WI38 (cell line): ENCODE measurements around the gene GOSR2.

Source experiments
- H3K4me3 ChIP-seq: 2 replicates; pipeline ENCODE4 v1.5.1; 2011; ENCODE audit warnings: low read depth, mild to moderate bottlenecking, control low read depth, low read length
- CTCF ChIP-seq: IDR thresholded peaks from 2 replicates; pipeline ENCODE4 v1.5.1; 2012; ENCODE audit warnings: low read depth, mild to moderate bottlenecking, control low read depth, low read length

GOSR2 gene

GRCh38 chr17:46930051-46930450 lies 7.1 kb downstream of the GOSR2 start:
- H3K4me3 ChIP-seq = no peak overlapping the region
- TF ChIP-seq CTCF = no peak

GRCh38 chr17:46931596-46931995 lies 8.6 kb downstream of the GOSR2 start:
- TF ChIP-seq CTCF = no peak
- H3K4me3 ChIP-seq = no peak overlapping the region

- no peak for TF ChIP-seq CTCF
- no peak overlapping the region for H3K4me3 ChIP-seq
Measured at GRCh38 chr17:46935658-46936266, 12.8 kb downstream of the GOSR2 start.

DNA sequence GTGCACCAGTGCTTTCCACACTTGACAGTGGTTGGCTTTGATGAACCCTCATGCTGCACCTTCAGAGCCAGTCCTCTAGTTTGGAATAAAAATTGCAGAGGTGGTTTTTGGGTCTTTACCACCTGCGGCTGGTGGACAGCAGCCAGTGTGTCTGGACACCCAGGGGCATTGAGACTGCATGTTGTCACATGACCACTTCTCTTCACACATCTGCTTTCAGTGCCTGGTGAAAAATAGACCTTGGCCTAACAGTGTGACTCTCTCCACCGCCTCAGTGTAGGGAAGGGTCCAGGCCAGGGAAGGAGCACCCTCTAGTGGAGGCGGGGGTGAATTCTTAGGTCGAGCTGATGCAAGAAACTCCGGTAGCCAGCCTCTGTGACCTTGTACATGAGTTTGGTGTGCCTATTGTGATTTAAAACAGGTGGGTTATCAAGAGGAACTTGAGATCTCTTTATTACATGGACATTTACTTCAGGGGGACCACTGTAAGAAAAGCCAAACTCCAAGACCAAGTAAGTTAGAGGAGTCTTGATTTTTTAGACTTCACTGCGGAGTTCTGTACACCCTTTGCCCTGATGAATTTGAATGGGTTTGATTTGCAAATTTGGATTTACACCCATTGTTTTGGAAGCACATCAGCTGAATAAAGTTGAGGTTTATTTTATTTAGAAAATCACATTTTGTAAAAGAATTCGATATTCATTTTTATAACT lies 17.9 kb downstream of the GOSR2 start:
- H3K4me3 ChIP-seq = no peak overlapping the region
- peak; percentile 91 for TF ChIP-seq CTCF

- peak; percentile 94 for TF ChIP-seq CTCF
- H3K4me3 ChIP-seq = no peak overlapping the region
Measured at GRCh38 chr17:46942441-46943217, 19.7 kb downstream of the GOSR2 start.

DNA sequence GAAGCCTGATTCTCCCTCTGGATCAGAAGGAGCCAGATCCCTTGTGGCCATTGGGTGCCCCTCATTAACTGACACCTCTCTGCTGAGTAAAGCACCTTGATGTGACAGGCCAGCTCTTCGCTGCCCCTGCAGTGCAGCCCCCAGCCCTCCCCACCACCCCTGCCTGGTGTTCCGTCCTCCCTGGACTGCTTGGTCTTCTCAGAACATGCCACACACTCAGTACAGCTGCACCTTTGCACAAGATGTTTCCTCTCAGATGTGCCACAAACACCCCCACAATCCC lies 20.2 kb downstream of the GOSR2 start:
- no peak for TF ChIP-seq CTCF
- H3K4me3 ChIP-seq = no peak overlapping the region
